H1 (cell line): ENCODE measurements around the gene CBLN2. TPM values are rescaled to one million over a fixed set of nuclear protein-coding genes. Genes with fewer than 3 reads are reported as not detected.

ENCODE experiments used
- CTCF ChIA-PET: fragments of 300-600 bp; sonication (Branson Sonifier 250); formaldehyde crosslinking; loops from one replicate; lab custom pipeline; 2021; ENCODE audit not compliant: partially characterized antibody; lab: Charles Lee
- POLR2A ChIA-PET: fragments of 300-600 bp; sonication (Branson Sonifier 250); formaldehyde crosslinking; loops from one replicate; lab custom pipeline; 2021; ENCODE audit warnings: inconsistent platforms; ENCODE audit not compliant: partially characterized antibody; lab: Charles Lee
- DNase-seq, 2 experiments: peaks; one replicate each; pipeline versions ENCODE4 v3.0.0 to v3.0.0-alpha.2; 2010 to 2022; ENCODE audit warnings: low spot score in 2 of 2, low read depth in 1 of 2, mixed read lengths in 1 of 2
- FAIRE-seq: peaks from 2 replicates; lab custom pipeline; 2011; peaks lifted over from hg19 to GRCh38; lab: Jason Lieb, UNC
- H2AFZ ChIP-seq: 2 replicates; pipeline ENCODE4 v1.8.1; 2012; ENCODE audit warnings: low read length, inconsistent platforms
- H2AK5ac ChIP-seq: 2 replicates; pipeline ENCODE4 v1.6.1; 2013; ENCODE audit warnings: low read depth, low read length
- H2BK120ac ChIP-seq: replicated peaks from 2 replicates; pipeline ENCODE3; 2013; ENCODE audit warnings: low read depth, low read length, inconsistent platforms
- H2BK12ac ChIP-seq: 2 replicates; pipeline ENCODE4 v1.6.1; 2013; ENCODE audit warnings: low read depth, low read length
- H2BK15ac ChIP-seq: 2 replicates; pipeline ENCODE4 v1.6.1; 2013; ENCODE audit warnings: low read length
- H2BK20ac ChIP-seq: 2 replicates; pipeline ENCODE4 v1.6.1; 2013; ENCODE audit warnings: low read length
- H2BK5ac ChIP-seq: 2 replicates; pipeline ENCODE4 v1.6.1; 2013; ENCODE audit warnings: low read depth, low read length
- H3K14ac ChIP-seq: 2 replicates; pipeline ENCODE4 v1.6.1; 2013; ENCODE audit warnings: inconsistent platforms; ENCODE audit not compliant: insufficient read length
- H3K18ac ChIP-seq: 2 replicates; pipeline ENCODE4 v1.6.1; 2013; ENCODE audit warnings: low read length; ENCODE audit errors: extremely low read depth
- H3K23ac ChIP-seq: 2 replicates; pipeline ENCODE4 v1.6.1; 2013; ENCODE audit warnings: inconsistent platforms; ENCODE audit not compliant: insufficient read length
- H3K23me2 ChIP-seq: 2 replicates; pipeline ENCODE4 v1.6.1; 2013; ENCODE audit warnings: low read depth, low read length
- H3K27ac ChIP-seq: 2 replicates; pipeline ENCODE4 v1.6.1; 2011; ENCODE audit warnings: low read depth, low read length, inconsistent platforms
- H3K27me3 ChIP-seq, 4 experiments: replicated peaks in 1 of 4; 1 replicate in 1 of 4; 2 replicates in 3 of 4; pipeline versions ENCODE4 v1.6.1 to v1.8.1; 2011 to 2013; ENCODE audit warnings: low read length in 3 of 4, mild to moderate bottlenecking in 3 of 4, inconsistent platforms in 2 of 4, mixed read lengths in 2 of 4, moderate library complexity in 1 of 4; ENCODE audit not compliant: control insufficient read depth in 3 of 4, insufficient read depth in 3 of 4; ENCODE audit errors: extremely low read depth in 1 of 4
- H3K36me3 ChIP-seq, 4 experiments: 2 replicates each; pipeline versions ENCODE4 v1.6.1 to v1.8.1; 2011 to 2013; ENCODE audit warnings: mild to moderate bottlenecking in 4 of 4, low read length in 3 of 4, moderate library complexity in 2 of 4, control low read depth in 1 of 4, inconsistent platforms in 1 of 4; ENCODE audit not compliant: insufficient read depth in 4 of 4, control insufficient read depth in 2 of 4
- H3K4ac ChIP-seq: replicated peaks from 2 replicates; pipeline ENCODE3; 2013; ENCODE audit warnings: low read length, low read depth, mixed read lengths, inconsistent platforms; ENCODE audit not compliant: insufficient read length
- H3K4me1 ChIP-seq, 4 experiments: replicated peaks in 1 of 4; 1 replicate in 1 of 4; 2 replicates in 3 of 4; pipeline versions ENCODE4 v1.6.1 to v1.8.1; 2011 to 2013; ENCODE audit warnings: low read length in 3 of 4, inconsistent platforms in 2 of 4, mixed read lengths in 1 of 4; ENCODE audit not compliant: insufficient read depth in 4 of 4, control insufficient read depth in 3 of 4
- H3K4me2 ChIP-seq, 2 experiments: 2 replicates each; pipeline versions ENCODE4 v1.6.1 to v1.8.1; 2011 to 2013; ENCODE audit warnings: low read depth in 2 of 2, low read length in 2 of 2, control low read depth in 1 of 2, inconsistent platforms in 1 of 2, mild to moderate bottlenecking in 1 of 2; ENCODE audit not compliant: insufficient read depth in 1 of 2
- H3K4me3 ChIP-seq, 4 experiments: fragments of 200-600, 300-600 bp in 1 of 4; sonication (generic), shearing (Covaris generic), sonication (Bioruptor Twin) in 1 of 4; 2 replicates each; pipeline versions ENCODE4 v1.5.1 to v1.8.1; 2011 to 2016; ENCODE audit warnings: low read length in 4 of 4, low read depth in 3 of 4, control low read depth in 2 of 4, inconsistent platforms in 2 of 4, mild to moderate bottlenecking in 2 of 4, mixed read lengths in 1 of 4, moderate library complexity in 1 of 4; ENCODE audit not compliant: insufficient read depth in 2 of 4; ENCODE audit errors: extremely low read depth in 1 of 4
- H3K56ac ChIP-seq: replicated peaks from 2 replicates; pipeline ENCODE3; 2013; ENCODE audit warnings: low read depth, mild to moderate bottlenecking, mixed read lengths, low read length, inconsistent platforms; ENCODE audit not compliant: insufficient read length
- H3K79me1 ChIP-seq: 2 replicates; pipeline ENCODE4 v1.6.1; 2013; ENCODE audit warnings: low read depth, low read length, control low read depth
- H3K79me2 ChIP-seq, 2 experiments: 2 replicates each; pipeline versions ENCODE4 v1.6.1 to v1.8.1; 2012 to 2013; ENCODE audit warnings: low read length in 2 of 2, mild to moderate bottlenecking in 2 of 2, inconsistent platforms in 1 of 2; ENCODE audit not compliant: insufficient read depth in 2 of 2, control insufficient read depth in 1 of 2
- H3K9ac ChIP-seq, 4 experiments: replicated peaks in 1 of 4; 1 replicate in 1 of 4; 2 replicates in 3 of 4; pipeline versions ENCODE4 v1.6.1 to v1.8.1; 2011 to 2013; ENCODE audit warnings: low read depth in 3 of 4, low read length in 3 of 4, control low read depth in 2 of 4, mild to moderate bottlenecking in 2 of 4, moderate library complexity in 2 of 4, inconsistent platforms in 1 of 4; ENCODE audit errors: extremely low read depth in 1 of 4
- H3K9me3 ChIP-seq, 2 experiments: 2 replicates each; pipeline versions ENCODE4 v1.6.1 to v1.8.1; 2012 to 2013; ENCODE audit warnings: mild to moderate bottlenecking in 2 of 2, moderate library complexity in 2 of 2, control low read depth in 1 of 2, inconsistent platforms in 1 of 2, low read depth in 1 of 2, low read length in 1 of 2, mixed read lengths in 1 of 2; ENCODE audit not compliant: insufficient read depth in 2 of 2
- H4K20me1 ChIP-seq, 2 experiments: replicated peaks in 1 of 2; 2 replicates each; pipeline versions ENCODE3 to v1.8.1; 2011 to 2013; ENCODE audit warnings: inconsistent platforms in 2 of 2, low read length in 2 of 2, mild to moderate bottlenecking in 1 of 2; ENCODE audit not compliant: insufficient read depth in 2 of 2, control insufficient read depth in 1 of 2
- H4K5ac ChIP-seq: 2 replicates; pipeline ENCODE4 v1.6.1; 2013; ENCODE audit warnings: low read length, low read depth, mixed read lengths, inconsistent platforms; ENCODE audit not compliant: insufficient read length
- H4K8ac ChIP-seq: 2 replicates; pipeline ENCODE4 v1.8.0; 2013; ENCODE audit warnings: mild to moderate bottlenecking, moderate library complexity, low read length, inconsistent platforms; ENCODE audit not compliant: insufficient read depth; ENCODE audit errors: extremely low read depth
- H4K91ac ChIP-seq: replicated peaks from 2 replicates; pipeline ENCODE3; 2013; ENCODE audit warnings: low read length, mixed read lengths, inconsistent platforms; ENCODE audit not compliant: insufficient read length
- ASH2L ChIP-seq: fragments of 200-600, 300-600 bp; sonication (generic); IDR thresholded peaks from one replicate; pipeline ENCODE4 v1.7.1; 2017; ENCODE audit warnings: low read length
- CEBPB ChIP-seq: IDR thresholded peaks from 2 replicates; pipeline ENCODE4 v1.6.1; 2012; ENCODE audit warnings: low read depth, low read length
- GTF2F1 ChIP-seq: IDR thresholded peaks from 2 replicates; pipeline ENCODE4 v1.6.1; 2012; ENCODE audit warnings: low read depth, low read length, improper control_type of control experiment, borderline replicate concordance
- POLR2A ChIP-seq, 2 experiments: IDR thresholded peaks; 1 replicate in 1 of 2; 2 replicates in 1 of 2; pipeline ENCODE4 v1.6.1; 2011; ENCODE audit warnings: low read depth in 2 of 2, low read length in 2 of 2, mild to moderate bottlenecking in 2 of 2; ENCODE audit errors: control extremely low read depth in 1 of 2
- RBBP5 ChIP-seq: IDR thresholded peaks from 2 replicates; pipeline ENCODE4 v1.7.1; 2012; ENCODE audit warnings: low read depth, mild to moderate bottlenecking, inconsistent platforms, low read length, moderate library complexity, borderline replicate concordance
- TAF1 ChIP-seq: IDR thresholded peaks from 2 replicates; pipeline ENCODE4 v1.6.1; 2011; ENCODE audit warnings: mild to moderate bottlenecking, low read depth, low read length
- ZNF274 ChIP-seq: IDR thresholded peaks from 2 replicates; pipeline ENCODE4 v1.7.0; 2012; ENCODE audit warnings: low read length, borderline replicate concordance; ENCODE audit errors: extremely low read depth
- WGBS, 2 experiments: shearing (Covaris generic) in 1 of 2; methylation state at CpG; one replicate each; pipeline versions ENCODE4 v1.1.6 to v1.1.7; 2013 to 2015; ENCODE audit warnings: low lambda C conversion rate in 2 of 2, mixed read lengths in 2 of 2, inconsistent platforms in 1 of 2, low coverage in 1 of 2, missing lambda C conversion rate in 1 of 2; ENCODE audit not compliant: insufficient replicate concordance in 2 of 2, insufficient coverage in 1 of 2, insufficient read length in 1 of 2; ENCODE audit errors: extremely low coverage in 1 of 2, missing lambda C conversion rate in 1 of 2; 5-methylcytosine and 5-hydroxymethylcytosine counted together
- polyA plus RNA-seq, 7 experiments: library from polyadenylated mRNA; depleted of rRNA in 3 of 7; stranded (reverse) in 5 of 7; unstranded in 2 of 7; fragments of >200 nt in 5 of 7; fragments of 200-250 nt in 2 of 7; gene quantifications; 1 replicate in 5 of 7; 2 replicates in 1 of 7; 4 replicates in 1 of 7; pipeline versions ENCODE4 v1.2.1 to v1.2.3, GENCODE V29; 2011 to 2013; ENCODE audit warnings: missing spikeins in 2 of 7, mixed read lengths in 2 of 7
- total RNA-seq: library from RNA; stranded (reverse); fragmentation: NEBNext Ultra II Directional; extraction: Animal tissue kit (Norgen Biotek cat#: 25700); gene quantifications from 2 replicates; pipeline ENCODE4 v1.2.1, GENCODE V29; 2021

CBLN2 gene
- total and polyA plus RNA-seq, 2 of the 8 experiments (the other 6 are each of a cell fraction or from before 2014, with no cell fraction given), result not detected

DNA sequence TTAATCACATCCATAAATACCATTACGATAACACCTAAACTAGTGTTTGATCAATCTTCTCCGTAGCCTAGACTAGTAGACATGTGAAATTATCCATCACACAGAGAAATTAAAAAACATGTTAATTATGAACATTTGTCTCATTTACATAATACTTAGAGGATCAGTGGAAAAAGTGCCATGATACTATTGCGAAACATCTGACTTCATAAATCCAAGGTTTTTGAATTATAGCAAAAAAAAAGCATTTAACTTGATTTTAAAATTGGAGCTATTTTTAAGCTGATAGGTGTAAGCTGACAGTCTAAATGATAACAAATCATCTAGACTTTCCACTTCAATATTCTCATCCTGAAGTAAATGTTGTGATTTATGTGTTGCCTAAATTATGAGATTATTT is 51.6 kb downstream of the CBLN2 start:
- H3K23ac ChIP-seq, result no peak overlapping the region
- no peak for DNase-seq
- no peak overlapping the region for H2BK120ac ChIP-seq
- no peak overlapping the region for H2AFZ ChIP-seq
- no peak for TF ChIP-seq TAF1
- TF ChIP-seq ZNF274, result no peak
- TF ChIP-seq RBBP5, result no peak
- no peak for TF ChIP-seq POLR2A (IDR thresholded peaks at IDR 0.05; ENCODE audit: control extremely low read depth in 1 of 2, low read depth in 2 of 2, low read length in 2 of 2)
- peak; percentile 14; the same call in 1 of the 2 replicates for TF ChIP-seq CEBPB
- no peak for TF ChIP-seq GTF2F1
- no peak for TF ChIP-seq ASH2L
- TF ChIP-seq, all 59 proteins: peak for 1
- Histone ChIP-seq H3K27me3 (peaks cover 0 to 2% (median 0%) of the 10 kb centered on the region in 4 experiments; a peak in 1 of 7 replicates), H3K36me3 (no peaks in the 10 kb centered on the region), H3K79me1 (no peaks in the 10 kb centered on the region), H2AK5ac (no peak overlapping the region), H3K9me3 (peaks cover 40 to 45% of the 10 kb centered on the region in 2 experiments), H3K4me3 (no peak overlapping the region), H3K14ac (no peak overlapping the region), H3K4ac (no peak overlapping the region), H2BK5ac (no peak overlapping the region), H3K27ac (no peak overlapping the region), H3K4me1 (no peaks in the 10 kb centered on the region), H4K8ac (no peak overlapping the region), H3K18ac (no peak overlapping the region), H4K20me1 (no peaks in the 10 kb centered on the region), H4K91ac (no peak overlapping the region), H3K56ac (no peak overlapping the region), H3K4me2 (no peak overlapping the region), H2BK12ac (no peak overlapping the region), H2BK15ac (no peak overlapping the region), H3K9ac (no peak overlapping the region), H3K23me2 (no peaks in the 10 kb centered on the region), H4K5ac (no peak overlapping the region), H2BK20ac (no peak overlapping the region), H3K79me2 (no peaks in the 10 kb centered on the region)
- CTCF ChIA-PET, result no interaction called here
- POLR2A ChIA-PET, result no interaction called here
- WGBS, 2 experiments, result 87% methylated on average over 3 of the region's 3 CpGs; no CpG with 5 or more reads in 1 of the 2 experiments
- FAIRE-seq, result no peak
